ENCODE data around the gene RAD21L1. TPM values are rescaled to one million over a fixed set of nuclear protein-coding genes. Genes with fewer than 3 reads are reported as not detected.

Gene RAD21L1
- total RNA-seq, 1 donor from 2014 or later: not detected

- DNase-seq: no peak
Observed at GRCh38 chr20:1296117-1296610, 70.3 kb downstream of the RAD21L1 start.

GRCh38 chr20:1296922-1297321 is 71.1 kb downstream of the RAD21L1 start:
- DNase-seq: no peak

- DNase-seq: no peak
Observed at GRCh38 chr20:1297486-1297885, 71.6 kb downstream of the RAD21L1 start.

GRCh38 chr20:1298166-1298565 is 72.3 kb downstream of the RAD21L1 start:
- no peak for DNase-seq

GRCh38 chr20:1298888-1299511 is 73.2 kb downstream of the RAD21L1 start:
- no peak for DNase-seq

- DNase-seq: no peak
Observed at GRCh38 chr20:1299522-1299921, 73.7 kb downstream of the RAD21L1 start.

GRCh38 chr20:1300083-1300840 is 74.4 kb downstream of the RAD21L1 start:
- no peak for DNase-seq

GRCh38 chr20:1301031-1301529 is 75.2 kb downstream of the RAD21L1 start:
- DNase-seq: no peak

GRCh38 chr20:1302685-1303541 is 77.1 kb downstream of the RAD21L1 start:
- peak; percentile 25 for DNase-seq

- peak; percentile 47 for DNase-seq
Observed at GRCh38 chr20:1304710-1305515, 79.1 kb downstream of the RAD21L1 start.

Other genes with a start within 250 kb of the RAD21L1 start
- gene RSPO4, start 223.7 kb upstream of the RAD21L1 start, total RNA-seq: not detected
- gene PSMF1, start 107.4 kb upstream of the RAD21L1 start, total RNA-seq: 46.9 TPM
- gene TMEM74B, start 41.1 kb upstream of the RAD21L1 start, total RNA-seq: 8.2 TPM
- not detected for gene C20orf202, start 22.6 kb upstream of the RAD21L1 start, total RNA-seq
- 5.7 TPM for gene SNPH, start 40.2 kb downstream of the RAD21L1 start, total RNA-seq
- gene SDCBP2, start 103.1 kb downstream of the RAD21L1 start, total RNA-seq: 3.6 TPM
- gene FKBP1A, start 167.0 kb downstream of the RAD21L1 start, total RNA-seq: 108 TPM
- 28.5 TPM for gene NSFL1C, start 240.8 kb downstream of the RAD21L1 start, total RNA-seq